ENCODE measurements around the gene ZNF839.
"Not testable (repeated sequence)": the region's sequence is repeated elsewhere in the genome, so short reads cannot be mapped to it uniquely, and the experiment has no call there.

The ZNF839 gene

GRCh38 chr14:102314242-102315011 is 5.1 kb upstream of the ZNF839 start:
- DNase-seq, result peak; percentile 75

- no peak for DNase-seq
These were observed 4.4 kb upstream of the ZNF839 start for GRCh38 chr14:102315121-102315520.

- DNase-seq, result no peak
These were observed 3.2 kb upstream of the ZNF839 start for GRCh38 chr14:102316338-102316742.

GRCh38 chr14:102316743-102317563 is 2.6 kb upstream of the ZNF839 start:
- peak; percentile 94 for DNase-seq

GRCh38 chr14:102317564-102318248 is 1.8 kb upstream of the ZNF839 start:
- no peak for DNase-seq

GRCh38 chr14:102318781-102319276 is 717 bp upstream of the ZNF839 start:
- DNase-seq, result no peak

GRCh38 chr14:102320033-102320660 is 601 bp downstream of the ZNF839 start:
- peak; percentile 35 for DNase-seq

- DNase-seq, result no peak
These were observed 1.3 kb downstream of the ZNF839 start for GRCh38 chr14:102320671-102321455.

- DNase-seq, result no peak
These were observed 2.2 kb downstream of the ZNF839 start for GRCh38 chr14:102321456-102322422.

GRCh38 chr14:102323102-102323501 is 3.6 kb downstream of the ZNF839 start:
- no peak for DNase-seq

GRCh38 chr14:102325791-102326345 is 6.3 kb downstream of the ZNF839 start:
- DNase-seq, result no peak

GRCh38 chr14:102326583-102326982 is 7.0 kb downstream of the ZNF839 start:
- DNase-seq, result no peak

- not testable (repeated sequence) for DNase-seq
These were observed 9.8 kb downstream of the ZNF839 start for GRCh38 chr14:102329381-102329780.

- no peak for DNase-seq
These were observed 11.3 kb downstream of the ZNF839 start for GRCh38 chr14:102330806-102331205.

- no peak for DNase-seq
These were observed 13.8 kb downstream of the ZNF839 start for GRCh38 chr14:102333390-102333789.

GRCh38 chr14:102333795-102334705 is 14.5 kb downstream of the ZNF839 start:
- DNase-seq, result no peak

- DNase-seq, result no peak
These were observed 15.6 kb downstream of the ZNF839 start for GRCh38 chr14:102335163-102335562.

GRCh38 chr14:102338724-102339123 is 19.2 kb downstream of the ZNF839 start:
- DNase-seq, result no peak

- no peak for DNase-seq
These were observed 22.0 kb downstream of the ZNF839 start for GRCh38 chr14:102341566-102341965.
